Embryonic facial prominence (tissue), 1 donor: ENCODE results near the gene DUOX1.
"Not testable (repeated sequence)": the region's sequence is repeated elsewhere in the genome, so short reads cannot be mapped to it uniquely, and the experiment has no call there.

Source experiments
- DNase-seq: peaks from one replicate; pipeline ENCODE4 v3.0.0-alpha.2; 2016; ENCODE audit errors: extremely low spot score

The DUOX1 gene

DNA sequence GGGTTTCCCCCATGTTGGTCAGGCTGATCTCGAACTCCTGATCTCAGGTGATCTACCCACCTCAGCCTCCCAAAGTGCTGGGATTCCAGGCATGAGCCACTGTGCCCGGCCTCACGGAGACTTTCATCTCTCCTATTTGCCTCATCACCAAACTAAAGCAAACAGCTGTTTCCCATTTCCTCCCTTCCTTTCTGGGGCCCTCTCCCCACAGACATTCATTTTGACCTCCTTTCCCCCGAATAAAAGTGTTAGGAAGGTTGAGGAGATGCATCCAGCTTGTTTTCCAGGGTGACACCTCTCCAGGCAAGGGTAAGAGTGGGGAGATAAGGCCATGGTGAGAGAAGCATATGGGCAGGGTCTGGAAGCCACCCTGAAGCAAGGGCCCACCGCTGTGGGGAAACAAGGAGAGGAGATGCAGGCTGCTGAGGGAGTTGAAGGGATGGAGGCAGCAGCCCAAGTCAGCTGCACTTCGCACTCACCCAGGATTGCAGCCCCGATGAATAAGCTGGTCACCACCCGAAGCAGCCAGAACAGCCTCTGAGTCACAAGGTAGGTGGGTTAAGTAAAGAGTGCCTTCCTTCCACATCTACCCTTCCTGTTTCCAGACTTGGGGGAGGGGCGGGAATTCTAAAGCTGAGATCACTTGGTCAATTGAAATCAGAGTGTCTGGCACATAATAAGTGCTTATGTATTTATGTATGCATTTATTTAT lies 7.9 kb upstream of the DUOX1 start:
- DNase-seq: no peak

GRCh38 chr15:45122719-45123118 lies 7.1 kb upstream of the DUOX1 start:
- no peak for DNase-seq

- DNase-seq: no peak
Observed at GRCh38 chr15:45123397-45123796, 6.4 kb upstream of the DUOX1 start.

DNA sequence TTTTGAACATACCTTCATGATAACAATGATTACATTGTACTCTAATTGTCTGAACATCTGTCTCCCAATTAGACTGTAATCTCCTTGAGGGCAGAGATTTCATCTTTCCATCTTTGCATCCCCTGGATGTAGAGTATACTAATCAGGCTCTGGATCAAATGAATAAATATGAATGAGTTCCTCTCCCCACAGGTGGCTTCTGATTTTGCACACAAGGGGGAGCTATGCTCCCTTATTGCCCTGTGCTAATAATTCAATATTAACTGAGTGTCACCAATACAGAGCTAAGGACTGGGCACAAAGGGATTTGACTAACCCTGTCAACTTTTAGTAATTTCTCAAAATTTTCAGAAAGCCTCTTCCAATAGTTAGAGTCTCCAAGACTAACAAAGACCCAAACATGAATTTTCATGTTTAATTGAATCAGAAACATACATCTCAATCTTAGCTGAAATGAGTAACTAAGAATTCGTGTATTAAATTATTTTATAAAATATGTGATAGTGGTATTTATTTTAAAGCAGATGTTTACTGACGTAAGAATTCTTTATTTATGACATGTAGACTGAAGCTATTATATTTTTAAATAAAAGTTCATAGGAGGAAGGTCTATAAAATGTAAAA lies 3.1 kb upstream of the DUOX1 start:
- no peak for DNase-seq

DNA sequence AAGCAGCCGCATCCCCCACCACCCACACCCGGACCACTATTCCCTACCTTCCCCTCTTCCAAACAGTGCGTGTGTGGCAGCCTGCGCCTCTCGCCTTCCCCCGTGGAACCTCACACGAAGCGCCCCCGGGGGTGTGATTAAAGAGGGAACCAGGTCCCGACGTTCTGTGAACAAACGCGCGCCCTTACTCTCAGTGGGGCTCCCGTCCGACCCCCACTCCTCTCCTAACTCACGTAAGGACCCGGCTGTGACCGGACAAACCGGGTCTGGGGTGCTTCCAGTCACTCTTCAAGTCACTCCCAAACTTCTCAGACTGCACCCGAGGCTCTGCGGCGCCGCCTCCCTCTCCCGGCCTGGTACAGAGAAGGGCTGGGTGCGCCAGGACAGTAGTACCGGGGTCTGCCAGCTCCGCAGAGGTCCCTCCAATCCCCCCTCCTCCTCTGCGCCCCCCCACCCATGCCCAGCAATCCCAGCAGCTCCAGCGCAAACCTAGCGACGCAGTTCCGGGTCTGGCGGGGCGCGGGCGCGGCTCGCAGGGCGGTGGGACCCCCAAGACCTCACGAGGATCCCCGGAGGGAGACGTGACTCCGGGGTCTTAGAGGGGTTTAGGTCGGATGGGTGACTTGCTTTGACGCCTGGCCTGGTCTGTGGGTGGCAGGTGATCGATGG lies 689 bp upstream of the DUOX1 start:
- no peak for DNase-seq

- no peak for DNase-seq
Observed at GRCh38 chr15:45130291-45131000, 652 bp downstream of the DUOX1 start.

DNA sequence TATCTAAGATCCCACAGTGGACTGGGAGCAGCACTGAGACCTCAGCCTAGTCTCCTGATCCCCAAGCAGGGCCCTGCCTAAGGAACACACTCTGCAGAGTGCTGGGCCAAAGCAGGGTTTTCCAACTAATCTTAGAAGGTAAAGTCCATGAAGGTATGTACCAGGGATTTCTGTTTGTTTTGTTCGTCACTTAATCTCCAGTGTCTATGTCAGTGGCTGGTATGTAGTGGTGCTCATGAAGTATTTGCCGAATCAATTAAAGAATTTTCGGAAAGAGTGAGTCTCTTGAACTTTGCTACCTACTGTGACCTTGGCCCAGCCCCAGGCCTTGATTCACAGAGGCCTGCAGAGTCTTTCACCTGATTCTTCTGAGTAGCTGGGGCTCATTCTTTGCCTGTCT lies 1.7 kb downstream of the DUOX1 start:
- no peak for DNase-seq

- no peak for DNase-seq
Observed at GRCh38 chr15:45132844-45133560, 3.2 kb downstream of the DUOX1 start.

DNA sequence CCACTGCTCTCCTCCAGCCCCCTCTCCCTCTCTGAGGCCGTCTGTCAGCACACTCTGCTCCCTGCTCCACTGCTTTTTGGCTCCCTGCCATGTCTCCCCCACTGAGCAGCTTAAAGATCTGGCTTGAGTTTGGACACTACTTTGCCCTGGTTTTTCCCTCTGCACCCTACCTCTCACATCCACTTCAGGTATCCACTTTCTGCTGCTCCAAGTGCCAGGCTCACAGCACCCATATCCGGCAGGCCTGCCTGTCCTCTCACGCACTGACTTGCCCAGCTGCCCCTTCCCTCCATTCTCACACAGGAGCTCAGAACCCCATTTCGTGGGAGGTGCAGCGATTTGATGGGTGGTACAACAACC lies 3.7 kb downstream of the DUOX1 start:
- DNase-seq: no peak

GRCh38 chr15:45134046-45134445 lies 4.3 kb downstream of the DUOX1 start:
- DNase-seq: no peak

- no peak for DNase-seq
Observed at GRCh38 chr15:45134682-45135604, 5.1 kb downstream of the DUOX1 start.

- not testable (repeated sequence) for DNase-seq
Observed at GRCh38 chr15:45135705-45136377, 6.0 kb downstream of the DUOX1 start.

- DNase-seq: no peak
Observed at GRCh38 chr15:45136378-45136764, 6.6 kb downstream of the DUOX1 start.

DNA sequence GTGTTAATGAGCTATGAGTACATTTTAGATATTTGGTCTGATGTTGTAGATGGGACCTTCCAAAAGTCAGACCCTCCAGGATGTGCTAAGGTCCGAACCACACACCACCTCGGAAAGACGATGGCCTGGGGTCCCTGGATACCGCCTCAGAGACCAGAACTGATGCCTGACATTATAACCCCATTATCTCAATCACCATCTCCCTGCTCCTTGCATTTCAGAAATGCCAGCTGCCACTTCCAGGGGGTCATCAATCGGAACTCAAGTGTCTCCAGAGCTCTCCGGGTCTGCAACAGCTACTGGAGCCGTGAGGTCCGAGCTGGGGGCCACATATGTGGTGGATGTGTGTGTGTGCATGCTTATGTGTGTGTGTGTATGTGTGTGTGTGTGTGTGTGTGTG lies 7.9 kb downstream of the DUOX1 start:
- no peak for DNase-seq

DNA sequence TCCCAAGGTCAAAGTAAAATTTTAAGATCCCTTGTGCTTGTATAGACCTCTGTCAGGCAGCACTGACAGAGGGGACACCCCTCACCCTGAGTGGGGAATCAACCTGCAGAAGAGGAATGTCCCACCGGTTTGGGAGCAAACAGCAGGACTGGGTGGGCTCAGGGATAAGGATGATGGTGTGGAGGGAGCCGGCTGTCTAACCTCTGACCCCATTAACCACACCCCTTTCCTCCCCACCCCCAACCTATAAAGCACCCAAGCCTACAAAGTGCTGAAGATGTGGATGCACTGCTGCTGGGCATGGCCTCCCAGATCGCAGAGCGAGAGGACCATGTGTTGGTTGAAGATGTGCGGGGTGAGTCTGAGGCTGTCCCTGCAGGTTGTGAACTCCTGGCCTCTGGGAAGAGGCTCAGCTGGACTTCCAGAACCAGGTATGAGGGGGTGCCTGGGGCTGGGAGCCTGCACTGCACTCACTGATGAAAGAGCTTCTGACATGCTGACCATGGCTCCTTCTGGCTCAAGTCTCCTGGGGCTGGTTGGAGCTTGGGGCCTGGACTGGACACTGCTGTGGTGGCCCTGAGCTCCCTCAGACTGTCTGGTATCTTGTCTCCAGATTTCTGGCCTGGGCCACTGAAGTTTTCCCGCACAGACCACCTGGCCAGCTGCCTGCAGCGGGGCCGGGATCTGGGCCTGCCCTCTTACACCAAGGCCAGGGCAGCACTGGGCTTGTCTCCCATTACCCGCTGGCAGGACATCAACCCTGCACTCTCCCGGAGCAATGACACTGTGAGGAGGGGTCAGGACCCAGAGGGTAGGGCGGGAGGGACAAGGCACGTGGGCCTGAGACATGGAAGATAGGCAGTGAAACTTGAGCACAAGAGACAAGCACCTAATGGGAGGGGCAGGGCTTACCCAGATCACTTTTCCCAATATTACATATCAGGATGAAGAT lies 9.3 kb downstream of the DUOX1 start:
- no peak for DNase-seq

GRCh38 chr15:45139770-45140169 lies 10.0 kb downstream of the DUOX1 start:
- no peak for DNase-seq

DNA sequence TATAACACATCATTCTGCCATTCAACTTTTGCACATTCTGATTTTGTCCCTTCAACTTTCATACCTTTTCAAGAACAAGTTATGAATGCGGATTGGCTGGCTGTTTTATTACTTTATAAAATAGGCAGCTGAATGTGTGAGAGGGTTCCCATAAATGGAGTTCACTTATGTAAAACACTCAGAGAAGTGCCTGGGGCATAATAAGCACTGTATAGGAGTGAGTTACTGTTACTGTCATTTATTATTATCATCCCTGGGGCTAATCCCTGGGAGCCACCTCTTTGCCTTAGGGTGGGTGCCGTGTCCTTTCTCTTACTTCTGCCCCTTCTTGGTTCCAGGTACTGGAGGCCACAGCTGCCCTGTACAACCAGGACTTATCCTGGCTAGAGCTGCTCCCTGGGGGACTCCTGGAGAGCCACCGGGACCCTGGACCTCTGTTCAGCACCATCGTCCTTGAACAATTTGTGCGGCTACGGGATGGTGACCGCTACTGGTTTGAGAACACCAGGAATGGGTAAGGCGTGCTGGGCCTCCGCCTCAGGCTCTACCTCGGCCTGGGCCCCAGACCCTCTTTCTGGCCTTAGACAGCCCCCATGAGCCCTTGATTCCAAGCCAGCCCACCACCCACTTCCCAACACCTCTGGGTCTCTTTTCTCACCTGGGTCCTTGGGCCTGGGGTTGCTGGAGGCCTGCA lies 10.9 kb downstream of the DUOX1 start:
- no peak for DNase-seq

GRCh38 chr15:45141386-45141785 lies 11.6 kb downstream of the DUOX1 start:
- DNase-seq: no peak

DNA sequence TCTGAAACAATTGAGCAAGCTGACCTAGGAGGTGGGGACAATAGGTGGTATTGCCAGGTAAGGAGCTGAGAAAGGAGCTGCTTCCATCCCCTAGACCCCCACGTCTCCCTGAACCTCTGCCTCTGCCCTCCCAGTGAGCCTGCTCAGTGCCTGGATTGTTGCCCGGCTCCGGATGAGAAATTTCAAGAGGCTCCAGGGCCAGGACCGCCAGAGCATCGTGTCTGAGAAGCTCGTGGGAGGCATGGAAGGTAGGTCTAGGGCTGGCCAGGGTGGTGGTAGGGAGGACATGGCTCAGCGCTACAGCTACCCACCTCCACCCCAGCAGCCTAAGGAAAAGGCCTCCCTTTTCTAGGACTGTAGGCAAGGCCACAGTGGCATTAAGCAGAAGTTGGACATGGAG lies 13.3 kb downstream of the DUOX1 start:
- DNase-seq: no peak
